Heart left ventricle (tissue), 16 donors: ENCODE measurements around the gene TENM3. TPM values are rescaled to one million over a fixed set of nuclear protein-coding genes. Genes with fewer than 3 reads are reported as not detected.

Experiments
- ATAC-seq, 4 donors: fragments of 200-7000 bp; cut with Tn5 transposase; one replicate each; pipeline ENCODE4 v1.9.1; 2020 to 2022; ENCODE audit warnings: moderate library complexity in 4 of 4, mild to moderate bottlenecking in 3 of 4, moderate number of reproducible peaks in 1 of 4
- DNase-seq, 5 donors: peaks; one replicate each; pipeline ENCODE4 v3.0.0-alpha.2; 2020
- H3K27ac ChIP-seq, 12 donors: fragments of 200-600 bp; sonication (generic) in 4 of 12; one replicate each; pipeline versions ENCODE4 v1.5.0 to v1.8.0; 2016 to 2022; ENCODE audit warnings: mild to moderate bottlenecking in 2 of 12
- H3K27me3 ChIP-seq, 9 donors: fragments of 200-600 bp; sonication (generic) in 2 of 9; one replicate each; pipeline versions ENCODE4 v1.5.1 to v1.8.0; 2016 to 2022; ENCODE audit warnings: mild to moderate bottlenecking in 3 of 9
- H3K36me3 ChIP-seq, 9 donors: fragments of 200-600 bp; sonication (generic) in 2 of 9; one replicate each; pipeline versions ENCODE4 v1.5.0 to v1.8.0; 2018 to 2022; ENCODE audit warnings: mild to moderate bottlenecking in 2 of 9
- H3K4me1 ChIP-seq, 12 donors: fragments of 200-600 bp; sonication (generic) in 4 of 12; one replicate each; pipeline versions ENCODE4 v1.5.0 to v1.8.0; 2016 to 2022; ENCODE audit warnings: mild to moderate bottlenecking in 3 of 12
- H3K4me3 ChIP-seq, 12 donors: fragments of 200-600 bp; sonication (generic) in 4 of 12; one replicate each; pipeline versions ENCODE4 v1.5.0 to v1.8.0; 2017 to 2022; ENCODE audit warnings: mild to moderate bottlenecking in 9 of 12, moderate library complexity in 4 of 12
- H3K9me3 ChIP-seq, 12 donors: fragments of 200-600 bp; sonication (generic) in 4 of 12; one replicate each; pipeline versions ENCODE4 v1.5.0 to v1.8.0; 2016 to 2022; ENCODE audit warnings: mild to moderate bottlenecking in 1 of 12
- POLR2A ChIP-seq, 2 donors: fragments of 450-650 bp; IDR thresholded peaks; one replicate each; pipeline ENCODE4 v1.6.1; 2017; ENCODE audit warnings: antibody characterized with exemption in 2 of 2, mild to moderate bottlenecking in 2 of 2, moderate library complexity in 2 of 2
- WGBS, 4 donors: extraction: QIAGEN DNeasy Blood & Tissue Kit in 2 of 4; methylation state at CpG; one replicate each; pipeline versions ENCODE4 v1.1.5 to v1.1.7; 2013 to 2018; 5-methylcytosine and 5-hydroxymethylcytosine counted together
- intact Hi-C, 10 donors: fragments of 100-400 bp; cut with DNase I; formaldehyde crosslinking; loops; one replicate each; pipeline versions ENCODE4 v1.11.1 to v1.14.2; 2022
- polyA plus RNA-seq, 2 donors: library from polyadenylated mRNA; stranded (reverse); fragments of 200-250 nt; gene quantifications; one replicate each; pipeline ENCODE4 v1.2.3, GENCODE V29; 2013
- total RNA-seq, 9 donors: library from RNA; depleted of rRNA in 2 of 9; stranded (reverse); fragments of >200 nt in 2 of 9; fragmentation: NEBNext Ultra II Directional in 3 of 9; extraction: Animal tissue kit (Norgen Biotek cat#: 25700) in 3 of 9; gene quantifications; one replicate each; pipeline versions ENCODE4 v1.1.0 to v1.2.4, GENCODE V29; 2016 to 2023
- TF ChIP-seq, protein P1 (sequence below), 12 donors: fragments of 200-600 bp; sonication (generic) in 4 of 12; IDR thresholded peaks; one replicate each; pipeline versions ENCODE4 v1.5.0 to v1.8.0; 2018 to 2022; ENCODE audit warnings: antibody characterized with exemption in 12 of 12, mild to moderate bottlenecking in 5 of 12
- donor health status: ischemic (EF 13 %, LVEDD 7.1; RV severe dilation, severe dysfunction).
- donor health status: healthy with polysubstance abuse.
- donor health status: DM: no; HTN: yes; CAD: no.
- donor health status: DM: no; HTN: no; CAD: no.
- donor health status: ischemic (EF 25% LVEDD 6.9; RV normal size, moderate dysfunction).
- donor health status: ischemic (EF 25% LVEDD 5.7; RV mildly dilated, moderate dysfunction).
- donor health status: healthy.
- donor health status: DM: yes; HTN: yes; CAD: no.
- donor health status: ischemic (EF 35%, LVEDD 5.7; RV mildly dilated, moderate dysfunction).
- donor health status: nonischemic (EF 11% LVEDD 7.7; RV severe dilation, severe dysfunction).
- donor health status: DM: yes; HTN: yes; CAD: no.
- donor health status: PGD.
- donor health status: ischemic (EF 29% LVEDD 5.4; RV normal size, mild dysfunction).
- donor health status: nonischemic (EF 23%, LVEDD 6.1; RV moderate dilation, normal function).

TENM3 gene
- total and polyA plus RNA-seq, 11 donors: 0.19 to 10.3 (median 2.5) TPM

DNA sequence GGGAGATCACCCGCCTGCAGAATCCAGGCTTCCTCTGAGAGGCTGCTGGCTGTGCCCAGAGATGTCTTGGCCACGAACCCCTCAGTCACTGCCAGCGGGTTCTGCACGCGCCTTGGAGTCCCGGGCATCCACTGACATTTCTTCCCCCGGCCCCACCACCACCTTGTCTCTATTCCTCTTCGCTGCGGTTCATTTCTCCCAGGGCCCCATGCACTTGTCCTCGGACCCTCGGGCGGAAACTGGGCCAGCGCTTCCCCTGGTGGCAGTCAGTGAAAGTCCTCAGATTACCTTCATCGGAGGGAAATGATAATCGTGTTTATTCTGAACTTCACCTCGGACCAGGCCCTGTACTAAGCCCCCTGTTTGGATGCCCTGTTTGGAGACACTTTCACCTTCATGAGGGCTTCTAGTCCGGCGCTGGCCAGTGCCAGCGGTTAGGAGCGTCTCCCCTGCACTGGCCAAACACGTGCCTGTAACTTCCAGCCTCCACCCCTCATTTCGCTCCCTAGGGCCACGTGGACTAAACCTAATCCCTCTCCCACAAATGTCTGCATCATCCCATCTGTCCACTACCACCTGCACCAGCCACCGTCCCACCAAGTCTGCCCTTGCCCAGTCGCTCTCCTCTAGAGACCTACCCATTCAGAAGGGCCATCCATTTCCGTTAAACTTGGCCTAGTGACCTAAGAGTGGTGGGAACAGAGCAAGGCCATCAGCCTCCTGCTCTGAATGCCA is 592.0 kb downstream of the TENM3 start:
- Histone ChIP-seq H3K4me3 (no peak overlapping the region), H3K27ac (no peak overlapping the region), H3K27me3 (peaks cover 0 to 15% (median 0%) of the 10 kb centered on the region in 9 donors), H3K9me3 (no peaks in the 10 kb centered on the region), H3K36me3 (no peaks in the 10 kb centered on the region), H3K4me1 (no peaks in the 10 kb centered on the region)
- TF ChIP-seq, protein P1, sequence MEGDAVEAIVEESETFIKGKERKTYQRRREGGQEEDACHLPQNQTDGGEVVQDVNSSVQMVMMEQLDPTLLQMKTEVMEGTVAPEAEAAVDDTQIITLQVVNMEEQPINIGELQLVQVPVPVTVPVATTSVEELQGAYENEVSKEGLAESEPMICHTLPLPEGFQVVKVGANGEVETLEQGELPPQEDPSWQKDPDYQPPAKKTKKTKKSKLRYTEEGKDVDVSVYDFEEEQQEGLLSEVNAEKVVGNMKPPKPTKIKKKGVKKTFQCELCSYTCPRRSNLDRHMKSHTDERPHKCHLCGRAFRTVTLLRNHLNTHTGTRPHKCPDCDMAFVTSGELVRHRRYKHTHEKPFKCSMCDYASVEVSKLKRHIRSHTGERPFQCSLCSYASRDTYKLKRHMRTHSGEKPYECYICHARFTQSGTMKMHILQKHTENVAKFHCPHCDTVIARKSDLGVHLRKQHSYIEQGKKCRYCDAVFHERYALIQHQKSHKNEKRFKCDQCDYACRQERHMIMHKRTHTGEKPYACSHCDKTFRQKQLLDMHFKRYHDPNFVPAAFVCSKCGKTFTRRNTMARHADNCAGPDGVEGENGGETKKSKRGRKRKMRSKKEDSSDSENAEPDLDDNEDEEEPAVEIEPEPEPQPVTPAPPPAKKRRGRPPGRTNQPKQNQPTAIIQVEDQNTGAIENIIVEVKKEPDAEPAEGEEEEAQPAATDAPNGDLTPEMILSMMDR (IDR thresholded peaks at IDR 0.05): no peak
- TF ChIP-seq POLR2A (IDR thresholded peaks at IDR 0.05): no peak
- ATAC-seq (no peak), DNase-seq (no peak)
- intact Hi-C loops: no loop called here
- WGBS, 4 donors: 74 to 81% (median 79%) methylated on average over 26 of the region's 26 CpGs

DNA sequence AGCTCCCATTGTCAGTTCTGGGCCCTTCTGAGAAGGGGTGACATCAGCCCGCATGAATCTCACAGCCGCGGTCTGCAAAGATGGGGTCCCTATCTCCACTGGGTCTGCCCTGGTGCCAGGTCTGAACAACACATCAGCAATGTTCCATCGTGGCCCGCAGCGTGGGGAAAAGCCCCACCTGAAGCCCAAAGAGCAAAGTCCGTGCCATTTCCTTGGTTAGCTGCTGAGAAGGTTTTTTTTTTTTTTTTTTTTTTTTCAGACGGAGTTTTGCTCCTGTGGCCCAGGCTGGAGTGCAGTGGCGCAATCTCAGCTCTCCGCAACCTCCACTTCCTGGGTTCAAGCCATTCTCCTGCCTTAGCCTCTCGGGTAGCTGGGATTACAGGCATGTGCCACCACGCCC is 594.6 kb downstream of the TENM3 start:
- WGBS, 4 donors: 81 to 93% (median 90%) methylated on average over 12 of the region's 12 CpGs
- H3K9me3 ChIP-seq: no peaks in the 10 kb centered on the region

DNA sequence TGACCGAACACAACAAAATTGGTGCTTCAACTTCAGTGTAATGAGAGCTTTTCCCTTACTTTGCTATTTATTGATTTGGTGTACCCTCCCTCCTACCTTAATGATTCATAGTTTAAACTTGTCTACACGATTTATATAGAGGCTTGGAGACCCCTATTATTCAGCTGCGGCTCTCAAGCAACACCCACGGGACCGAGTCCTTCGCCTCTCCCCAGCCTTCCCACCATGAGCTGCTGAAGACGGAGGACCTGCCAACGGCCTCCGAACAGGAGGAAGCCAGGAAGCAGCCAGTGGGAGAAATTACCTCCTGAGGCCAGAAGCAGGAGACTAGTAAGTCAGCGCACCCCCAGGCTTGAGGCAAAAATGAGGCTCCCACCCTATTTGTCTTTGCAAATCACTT is 595.3 kb downstream of the TENM3 start:
- intact Hi-C loops: no loop called here
- TF ChIP-seq POLR2A (IDR thresholded peaks at IDR 0.05): no peak
- TF ChIP-seq, protein P1 (IDR thresholded peaks at IDR 0.05): no peak
- peaks cover 0 to 15% (median 0%) of the 10 kb centered on the region in 9 donors for H3K27me3 ChIP-seq

More for the DNA sequence above, 594.6 kb downstream of the TENM3 start:
- intact Hi-C loops: no loop called here
- H3K27ac ChIP-seq: no peak overlapping the region
- H3K27me3 ChIP-seq: peaks cover 0 to 15% (median 0%) of the 10 kb centered on the region in 9 donors
- no peak for DNase-seq
- no peak for TF ChIP-seq POLR2A (IDR thresholded peaks at IDR 0.05)
- TF ChIP-seq, protein P1 (IDR thresholded peaks at IDR 0.05): no peak
- no peak for ATAC-seq
- H3K4me3 ChIP-seq: no peak overlapping the region
- H3K4me1 ChIP-seq: no peaks in the 10 kb centered on the region
- no peaks in the 10 kb centered on the region for H3K36me3 ChIP-seq

DNA sequence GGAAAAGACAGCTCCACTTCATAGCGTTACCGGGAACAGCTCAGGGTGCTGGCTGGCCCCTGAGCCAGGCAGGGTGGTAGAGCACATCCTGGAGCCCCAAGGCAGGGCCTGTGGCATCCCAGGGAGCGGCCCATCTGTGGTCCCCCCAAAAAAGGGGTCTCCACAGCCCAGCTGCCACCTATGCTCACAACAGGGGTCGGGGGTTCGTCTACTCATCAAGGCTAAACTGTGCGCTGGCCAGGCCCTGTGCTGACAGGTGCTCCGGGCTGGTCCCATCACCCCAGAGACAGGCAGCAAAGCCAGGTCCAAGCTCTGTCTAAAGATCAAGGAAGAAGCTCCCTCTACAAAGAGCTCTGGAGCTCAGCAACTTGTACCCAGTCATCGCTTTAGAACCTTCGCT is 596.1 kb downstream of the TENM3 start:
- peak in 1 of 4 donors; percentile 16 for ATAC-seq
- intact Hi-C loops: no loop called here
- peaks cover 0 to 15% (median 0%) of the 10 kb centered on the region in 9 donors for H3K27me3 ChIP-seq
- H3K4me3 ChIP-seq: no peak overlapping the region
- no peak overlapping the region for H3K27ac ChIP-seq
- DNase-seq: no peak
- no peaks in the 10 kb centered on the region for H3K36me3 ChIP-seq
- no peaks in the 10 kb centered on the region for H3K9me3 ChIP-seq
- TF ChIP-seq POLR2A (IDR thresholded peaks at IDR 0.05): no peak
- TF ChIP-seq, protein P1 (IDR thresholded peaks at IDR 0.05): no peak
- no peaks in the 10 kb centered on the region for H3K4me1 ChIP-seq
- 90 to 95% (median 94%) methylated on average over 4 to 9 of the region's 9 CpGs for WGBS, 4 donors

More for the DNA sequence above, 595.3 kb downstream of the TENM3 start:
- DNase-seq (no peak), ATAC-seq (no peak)
- Histone ChIP-seq H3K9me3 (no peaks in the 10 kb centered on the region), H3K4me3 (no peak overlapping the region), H3K4me1 (no peaks in the 10 kb centered on the region), H3K27ac (no peak overlapping the region), H3K36me3 (no peaks in the 10 kb centered on the region)
- 77 to 84% (median 82%) methylated on average over 10 of the region's 10 CpGs for WGBS, 4 donors
